Measurements from ENCODE around the gene ANKRD40.
"Not testable (repeated sequence)": the region's sequence is repeated elsewhere in the genome, so short reads cannot be mapped to it uniquely, and the experiment has no call there.

The ANKRD40 gene

GRCh38 chr17:50725769-50726655 is 18.3 kb upstream of the ANKRD40 start:
- Histone ChIP-seq H3K27ac (ENCODE audit: low read length) (no peak overlapping the region), H3K4me3 (ENCODE audit: low read depth in 1 of 2, low read length in 2 of 2) (no peak overlapping the region)

GRCh38 chr17:50724622-50725021 is 16.9 kb upstream of the ANKRD40 start:
- not testable (repeated sequence) for H3K4me3 ChIP-seq (ENCODE audit: low read depth in 1 of 2, low read length in 2 of 2); H3K9me3 ChIP-seq (ENCODE audit: control insufficient read depth in 1 of 2, low read length in 2 of 2); H3K36me3 ChIP-seq (ENCODE audit: control insufficient read depth in 1 of 2, insufficient read depth in 2 of 2, low read length in 2 of 2); H3K27ac ChIP-seq (ENCODE audit: low read length); H3K27me3 ChIP-seq (ENCODE audit: low read depth, low read length)
- H3K4me1 ChIP-seq (ENCODE audit: control insufficient read depth in 1 of 2, insufficient read depth in 2 of 2, low read length in 2 of 2), result peaks cover 28 to 75% of the 10 kb centered on the region in 2 donors

More at GRCh38 chr17:50725769-50726655, 18.3 kb upstream of the ANKRD40 start:
- H3K36me3 ChIP-seq (ENCODE audit: control insufficient read depth in 1 of 2, insufficient read depth in 2 of 2, low read length in 2 of 2), result no peaks in the 10 kb centered on the region
- no peaks in the 10 kb centered on the region for H3K27me3 ChIP-seq (ENCODE audit: low read depth, low read length)
- H3K4me1 ChIP-seq (ENCODE audit: control insufficient read depth in 1 of 2, insufficient read depth in 2 of 2, low read length in 2 of 2), result peaks cover 28 to 80% of the 10 kb centered on the region in 2 donors
- H3K9me3 ChIP-seq (ENCODE audit: control insufficient read depth in 1 of 2, low read length in 2 of 2), result no peaks in the 10 kb centered on the region

DNA sequence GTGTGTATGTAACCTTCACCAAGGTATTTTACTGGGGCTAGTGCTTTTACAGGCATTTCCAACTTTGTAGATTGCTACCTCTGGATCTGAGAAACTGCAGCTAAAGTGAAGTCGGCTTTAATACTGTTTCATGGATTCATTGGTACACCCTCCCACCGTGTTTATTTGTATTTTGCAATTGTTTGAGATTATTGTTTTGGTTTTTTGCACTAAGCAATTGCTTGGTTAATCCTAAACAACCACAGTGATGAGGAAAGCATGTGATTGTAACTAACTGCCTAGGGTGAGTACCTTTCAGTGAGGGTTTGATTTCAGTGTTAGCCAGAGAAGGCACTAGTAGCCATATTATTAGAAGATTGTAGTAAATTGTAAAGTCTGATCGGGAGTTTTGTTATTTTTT is 15.0 kb upstream of the ANKRD40 start:
- Histone ChIP-seq H3K4me3 (ENCODE audit: low read depth in 1 of 2, low read length in 2 of 2) (peak overlapping the region in 1 of 2 donors; percentile 1), H3K9me3 (ENCODE audit: control insufficient read depth in 1 of 2, low read length in 2 of 2) (no peaks in the 10 kb centered on the region), H3K27ac (ENCODE audit: low read length) (no peak overlapping the region), H3K27me3 (ENCODE audit: low read depth, low read length) (no peaks in the 10 kb centered on the region), H3K4me1 (ENCODE audit: control insufficient read depth in 1 of 2, insufficient read depth in 2 of 2, low read length in 2 of 2) (peaks cover 23 to 58% of the 10 kb centered on the region in 2 donors), H3K36me3 (ENCODE audit: control insufficient read depth in 1 of 2, insufficient read depth in 2 of 2, low read length in 2 of 2) (no peaks in the 10 kb centered on the region)

GRCh38 chr17:50721194-50722010 is 13.7 kb upstream of the ANKRD40 start:
- H3K36me3 ChIP-seq (ENCODE audit: control insufficient read depth in 1 of 2, insufficient read depth in 2 of 2, low read length in 2 of 2), result no peaks in the 10 kb centered on the region
- H3K4me1 ChIP-seq (ENCODE audit: control insufficient read depth in 1 of 2, insufficient read depth in 2 of 2, low read length in 2 of 2), result peaks cover 17 to 48% of the 10 kb centered on the region in 2 donors
- H3K9me3 ChIP-seq (ENCODE audit: control insufficient read depth in 1 of 2, low read length in 2 of 2), result no peaks in the 10 kb centered on the region
- peak overlapping the region; percentile 95 for H3K27ac ChIP-seq (ENCODE audit: low read length)
- H3K4me3 ChIP-seq (ENCODE audit: low read depth in 1 of 2, low read length in 2 of 2), result peak overlapping the region; percentile 71 to 89
- H3K27me3 ChIP-seq (ENCODE audit: low read depth, low read length), result no peaks in the 10 kb centered on the region

- Histone ChIP-seq H3K27ac (ENCODE audit: low read length) (peak overlapping the region; percentile 95), H3K4me3 (ENCODE audit: low read depth in 1 of 2, low read length in 2 of 2) (peak overlapping the region; percentile 71 to 89), H3K4me1 (ENCODE audit: control insufficient read depth in 1 of 2, insufficient read depth in 2 of 2, low read length in 2 of 2) (peaks cover 17 to 39% of the 10 kb centered on the region in 2 donors), H3K9me3 (ENCODE audit: control insufficient read depth in 1 of 2, low read length in 2 of 2) (no peaks in the 10 kb centered on the region), H3K27me3 (ENCODE audit: low read depth, low read length) (no peaks in the 10 kb centered on the region), H3K36me3 (ENCODE audit: control insufficient read depth in 1 of 2, insufficient read depth in 2 of 2, low read length in 2 of 2) (no peaks in the 10 kb centered on the region)
Measured at GRCh38 chr17:50719924-50720794, 12.4 kb upstream of the ANKRD40 start.

DNA sequence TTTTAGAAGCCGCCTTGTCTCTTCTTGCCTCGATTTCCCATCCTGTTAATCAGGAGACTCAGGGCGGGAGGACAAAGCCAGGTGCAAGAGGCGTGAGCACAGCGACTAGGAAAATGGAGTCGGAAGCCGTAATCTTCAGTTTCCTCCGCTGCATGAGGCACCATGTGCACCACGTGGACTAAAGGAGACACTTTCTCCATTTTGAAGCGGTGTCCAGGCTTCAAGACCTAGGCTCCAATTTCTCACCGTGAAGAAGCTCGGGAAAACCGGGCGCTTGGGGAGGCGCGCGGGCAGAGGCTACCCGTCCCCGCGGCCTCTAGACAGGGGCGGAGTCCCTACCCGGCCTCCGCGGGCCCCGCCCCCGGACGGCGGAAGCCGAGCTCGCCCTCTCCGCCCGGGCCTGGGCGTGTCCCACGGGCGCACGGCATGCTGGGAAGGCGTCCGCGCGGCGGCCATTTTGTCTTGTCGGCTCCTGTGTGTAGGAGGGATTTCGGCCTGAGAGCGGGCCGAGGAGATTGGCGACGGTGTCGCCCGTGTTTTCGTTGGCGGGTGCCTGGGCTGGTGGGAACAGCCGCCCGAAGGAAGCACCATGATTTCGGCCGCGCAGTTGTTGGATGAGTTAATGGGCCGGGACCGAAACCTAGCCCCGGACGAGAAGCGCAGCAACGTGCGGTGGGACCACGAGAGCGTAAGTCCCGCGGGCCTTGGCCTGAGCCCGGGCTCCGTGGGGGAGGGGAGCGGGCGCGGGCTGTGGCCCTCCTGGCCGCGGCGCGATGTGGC is 11.6 kb upstream of the ANKRD40 start, which contains the start of gene LUC7L3:
TSS of gene LUC7L3 (plus strand) at position 460 of the 780 bp plus-strand sequence. CDS start at position 590, 130 bp downstream.
- H3K4me3 ChIP-seq (ENCODE audit: low read depth in 1 of 2, low read length in 2 of 2), result peak within 1 kb of the TSS; percentile 71 to 89
- no peaks in the 10 kb centered on the region for H3K9me3 ChIP-seq (ENCODE audit: control insufficient read depth in 1 of 2, low read length in 2 of 2)
- no peaks in the 10 kb centered on the region for H3K36me3 ChIP-seq (ENCODE audit: control insufficient read depth in 1 of 2, insufficient read depth in 2 of 2, low read length in 2 of 2)
- H3K4me1 ChIP-seq (ENCODE audit: control insufficient read depth in 1 of 2, insufficient read depth in 2 of 2, low read length in 2 of 2), result peaks cover 17 to 39% of the 10 kb centered on the region in 2 donors
- no peaks in the 10 kb centered on the region for H3K27me3 ChIP-seq (ENCODE audit: low read depth, low read length)
- H3K27ac ChIP-seq (ENCODE audit: low read length), result peak within 1 kb of the TSS; percentile 95

GRCh38 chr17:50715471-50715870 is 7.8 kb upstream of the ANKRD40 start:
- H3K9me3 ChIP-seq (ENCODE audit: control insufficient read depth in 1 of 2, low read length in 2 of 2), result no peaks in the 10 kb centered on the region
- H3K4me1 ChIP-seq (ENCODE audit: control insufficient read depth in 1 of 2, insufficient read depth in 2 of 2, low read length in 2 of 2), result peaks cover 0 to under 1% of the 10 kb centered on the region in 2 donors
- H3K27me3 ChIP-seq (ENCODE audit: low read depth, low read length), result no peaks in the 10 kb centered on the region

GRCh38 chr17:50712641-50713040 is 4.9 kb upstream of the ANKRD40 start:
- no peaks in the 10 kb centered on the region for H3K27me3 ChIP-seq (ENCODE audit: low read depth, low read length)
- no peak overlapping the region for H3K4me3 ChIP-seq (ENCODE audit: low read depth in 1 of 2, low read length in 2 of 2)
- peaks cover 10 to 11% of the 10 kb centered on the region in 2 donors for H3K4me1 ChIP-seq (ENCODE audit: control insufficient read depth in 1 of 2, insufficient read depth in 2 of 2, low read length in 2 of 2)
- peaks cover 0 to 4% of the 10 kb centered on the region in 2 donors for H3K36me3 ChIP-seq (ENCODE audit: control insufficient read depth in 1 of 2, insufficient read depth in 2 of 2, low read length in 2 of 2)
- H3K9me3 ChIP-seq (ENCODE audit: control insufficient read depth in 1 of 2, low read length in 2 of 2), result no peaks in the 10 kb centered on the region
- no peak overlapping the region for H3K27ac ChIP-seq (ENCODE audit: low read length)

More at GRCh38 chr17:50715471-50715870, 7.8 kb upstream of the ANKRD40 start:
- Histone ChIP-seq H3K27ac (ENCODE audit: low read length) (no peak overlapping the region), H3K4me3 (ENCODE audit: low read depth in 1 of 2, low read length in 2 of 2) (no peak overlapping the region), H3K36me3 (ENCODE audit: control insufficient read depth in 1 of 2, insufficient read depth in 2 of 2, low read length in 2 of 2) (no peaks in the 10 kb centered on the region)

DNA sequence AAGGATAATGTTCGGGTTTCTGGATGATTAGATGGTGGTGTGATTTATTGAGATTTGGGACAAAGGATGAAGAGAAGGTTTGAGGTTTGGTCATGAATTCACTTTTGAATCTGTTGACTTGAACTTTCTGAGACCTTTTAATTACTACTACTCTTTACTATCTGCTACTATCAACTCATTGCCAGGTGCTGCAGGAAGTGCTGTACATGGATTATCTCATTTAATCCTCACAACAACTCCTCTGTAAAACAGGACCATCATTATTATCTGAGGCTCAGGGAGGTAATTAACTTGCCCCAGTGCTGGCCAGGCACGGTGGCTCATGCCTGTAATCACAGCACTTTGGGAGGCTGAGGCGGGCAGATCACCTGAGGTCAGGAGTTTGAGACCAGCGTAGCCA is 2.9 kb upstream of the ANKRD40 start:
- H3K4me3 ChIP-seq (ENCODE audit: low read depth in 1 of 2, low read length in 2 of 2), result no peak overlapping the region
- peaks cover 10 to 20% of the 10 kb centered on the region in 2 donors for H3K4me1 ChIP-seq (ENCODE audit: control insufficient read depth in 1 of 2, insufficient read depth in 2 of 2, low read length in 2 of 2)
- H3K36me3 ChIP-seq (ENCODE audit: control insufficient read depth in 1 of 2, insufficient read depth in 2 of 2, low read length in 2 of 2), result peaks cover 0 to 9% of the 10 kb centered on the region in 2 donors
- no peak overlapping the region for H3K27ac ChIP-seq (ENCODE audit: low read length)
- no peaks in the 10 kb centered on the region for H3K27me3 ChIP-seq (ENCODE audit: low read depth, low read length)
- H3K9me3 ChIP-seq (ENCODE audit: control insufficient read depth in 1 of 2, low read length in 2 of 2), result no peaks in the 10 kb centered on the region

DNA sequence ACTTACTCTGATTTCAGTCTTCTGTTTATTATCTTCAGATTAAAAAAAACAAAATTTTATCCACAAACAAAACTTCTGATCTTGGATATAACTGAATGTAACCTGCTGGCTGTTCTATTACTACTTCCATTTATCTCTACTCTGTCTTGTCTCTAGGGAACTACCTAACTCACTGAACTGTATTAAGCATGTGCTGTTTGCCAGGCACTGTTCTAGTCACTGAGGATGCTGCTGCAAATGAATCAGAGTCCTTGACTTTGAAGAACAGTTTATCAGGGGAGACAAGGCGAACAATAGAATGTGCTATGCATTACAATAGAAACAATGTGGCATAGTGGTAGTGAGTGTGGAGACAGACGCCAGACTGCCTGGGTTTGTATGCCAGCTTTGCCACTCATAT is 2.3 kb upstream of the ANKRD40 start:
- Histone ChIP-seq H3K27ac (ENCODE audit: low read length) (no peak overlapping the region), H3K27me3 (ENCODE audit: low read depth, low read length) (no peaks in the 10 kb centered on the region), H3K9me3 (ENCODE audit: control insufficient read depth in 1 of 2, low read length in 2 of 2) (no peaks in the 10 kb centered on the region), H3K4me1 (ENCODE audit: control insufficient read depth in 1 of 2, insufficient read depth in 2 of 2, low read length in 2 of 2) (peaks cover 10 to 20% of the 10 kb centered on the region in 2 donors), H3K36me3 (ENCODE audit: control insufficient read depth in 1 of 2, insufficient read depth in 2 of 2, low read length in 2 of 2) (peaks cover 0 to 9% of the 10 kb centered on the region in 2 donors), H3K4me3 (ENCODE audit: low read depth in 1 of 2, low read length in 2 of 2) (no peak overlapping the region)
